HL-60 (cell line): ENCODE data around the gene SMIM10.
"Not testable (repeated sequence)": the region's sequence is repeated elsewhere in the genome, so short reads cannot be mapped to it uniquely, and the experiment has no call there.

Experiments
- DNase-seq, 2 experiments: peaks; one replicate each; pipeline ENCODE4 v3.0.0-alpha.2; 2010 to 2020; ENCODE audit warnings: low read depth in 1 of 2, low spot score in 1 of 2
- H3K27ac ChIP-seq: fragments of 250-450 bp; sonication (Bioruptor Pico); replicated peaks from 2 replicates; pipeline ENCODE4 v1.5.1; 2020; ENCODE audit warnings: mild to moderate bottlenecking, moderate library complexity
- H3K27me3 ChIP-seq: fragments of 250-450 bp; sonication (Bioruptor Pico); 2 replicates; pipeline ENCODE4 v1.5.1; 2021; ENCODE audit warnings: mild to moderate bottlenecking, moderate library complexity; ENCODE audit not compliant: insufficient read depth, poor library complexity, severe bottlenecking
- H3K4me3 ChIP-seq: replicated peaks from 2 replicates; pipeline ENCODE4 v1.5.1; 2011; ENCODE audit warnings: mild to moderate bottlenecking, control low read depth, low read length; ENCODE audit not compliant: insufficient read depth
- GABPA ChIP-seq: IDR thresholded peaks from 2 replicates; pipeline ENCODE4 v1.6.1; 2012; ENCODE audit warnings: low read depth
- POLR2AphosphoS5 ChIP-seq: IDR thresholded peaks from 2 replicates; pipeline ENCODE4 v1.6.1; 2012; ENCODE audit warnings: low read depth
- REST ChIP-seq: IDR thresholded peaks from 2 replicates; pipeline ENCODE4 v1.6.1; 2012; ENCODE audit warnings: low read depth; ENCODE audit not compliant: insufficient replicate concordance
- SPI1 ChIP-seq: IDR thresholded peaks from 2 replicates; pipeline ENCODE4 v1.6.1; 2012; ENCODE audit warnings: low read depth, mild to moderate bottlenecking, borderline replicate concordance
- TF ChIP-seq, protein P1 (sequence below): IDR thresholded peaks from one replicate; pipeline ENCODE4 v1.5.1; 2011; ENCODE audit warnings: low read length, control low read depth, inconsistent platforms; ENCODE audit not compliant: insufficient read depth

Gene SMIM10

GRCh38 chrX:134957836-134958235 lies 33.0 kb upstream of the SMIM10 start:
- H3K27me3 ChIP-seq: no peaks in the 10 kb centered on the region
- no peak for DNase-seq
- H3K4me3 ChIP-seq: no peak overlapping the region
- no peak for TF ChIP-seq REST
- TF ChIP-seq, protein P1, sequence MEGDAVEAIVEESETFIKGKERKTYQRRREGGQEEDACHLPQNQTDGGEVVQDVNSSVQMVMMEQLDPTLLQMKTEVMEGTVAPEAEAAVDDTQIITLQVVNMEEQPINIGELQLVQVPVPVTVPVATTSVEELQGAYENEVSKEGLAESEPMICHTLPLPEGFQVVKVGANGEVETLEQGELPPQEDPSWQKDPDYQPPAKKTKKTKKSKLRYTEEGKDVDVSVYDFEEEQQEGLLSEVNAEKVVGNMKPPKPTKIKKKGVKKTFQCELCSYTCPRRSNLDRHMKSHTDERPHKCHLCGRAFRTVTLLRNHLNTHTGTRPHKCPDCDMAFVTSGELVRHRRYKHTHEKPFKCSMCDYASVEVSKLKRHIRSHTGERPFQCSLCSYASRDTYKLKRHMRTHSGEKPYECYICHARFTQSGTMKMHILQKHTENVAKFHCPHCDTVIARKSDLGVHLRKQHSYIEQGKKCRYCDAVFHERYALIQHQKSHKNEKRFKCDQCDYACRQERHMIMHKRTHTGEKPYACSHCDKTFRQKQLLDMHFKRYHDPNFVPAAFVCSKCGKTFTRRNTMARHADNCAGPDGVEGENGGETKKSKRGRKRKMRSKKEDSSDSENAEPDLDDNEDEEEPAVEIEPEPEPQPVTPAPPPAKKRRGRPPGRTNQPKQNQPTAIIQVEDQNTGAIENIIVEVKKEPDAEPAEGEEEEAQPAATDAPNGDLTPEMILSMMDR: no peak
- H3K27ac ChIP-seq: no peak overlapping the region

DNA sequence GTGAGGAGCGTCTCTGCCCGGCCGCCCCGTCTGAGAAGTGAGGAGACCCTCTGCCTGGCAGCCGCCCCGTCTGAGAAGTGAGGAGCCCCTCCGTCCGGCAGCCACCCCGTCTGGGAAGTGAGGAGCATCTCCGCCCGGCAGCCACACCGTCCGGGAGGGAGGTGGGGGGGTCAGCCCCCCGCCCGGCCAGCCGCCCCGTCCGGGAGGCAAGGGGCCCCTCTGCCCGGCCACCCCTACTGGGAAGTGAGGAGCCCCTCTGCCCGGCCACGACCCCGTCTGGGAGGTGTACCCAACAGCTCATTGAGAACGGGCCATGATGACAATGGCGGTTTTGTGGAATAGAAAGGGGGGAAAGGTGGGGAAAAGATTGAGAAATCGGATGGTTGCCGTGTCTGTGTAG lies 30.4 kb upstream of the SMIM10 start:
- not testable (repeated sequence) for H3K27ac ChIP-seq, H3K27me3 ChIP-seq, H3K4me3 ChIP-seq, DNase-seq

GRCh38 chrX:134963041-134963440 lies 27.8 kb upstream of the SMIM10 start:
- no peak for DNase-seq
- H3K27me3 ChIP-seq: no peaks in the 10 kb centered on the region
- TF ChIP-seq REST: no peak
- H3K4me3 ChIP-seq: no peak overlapping the region
- no peak overlapping the region for H3K27ac ChIP-seq

GRCh38 chrX:134969726-134970125 lies 21.1 kb upstream of the SMIM10 start:
- H3K27ac ChIP-seq: no peak overlapping the region
- no peaks in the 10 kb centered on the region for H3K27me3 ChIP-seq
- TF ChIP-seq GABPA (no peak), SPI1 (no peak), REST (no peak), POLR2AphosphoS5 (no peak)
- TF ChIP-seq, protein P1: no peak
- DNase-seq: no peak
- H3K4me3 ChIP-seq: no peak overlapping the region
